OCI-LY7 (cell line): ENCODE data around the gene TAP1. TPM values are rescaled to one million over a fixed set of nuclear protein-coding genes. Genes with fewer than 3 reads are reported as not detected.

Experiments
- BruUV-seq: library from RNA; stranded (reverse); fragments of 400-500 nt; replicated peaks from 2 replicates; lab custom pipeline; 2021; lab: Mats Ljungman, UMichigan
- CTCF ChIA-PET: fragments of 300-600 bp; sonication (Branson Sonifier 250); formaldehyde crosslinking; loops from one replicate; lab custom pipeline; 2022; ENCODE audit warnings: antibody characterized with exemption; ENCODE audit not compliant: unreplicated experiment; lab: Charles Lee
- POLR2A ChIA-PET: fragments of 300-600 bp; sonication (Branson Sonifier 250); formaldehyde crosslinking; loops from one replicate; lab custom pipeline; 2022; ENCODE audit warnings: antibody characterized with exemption; lab: Charles Lee
- DNase-seq: peaks from one replicate; pipeline ENCODE4 v3.0.0-alpha.2; 2015; ENCODE audit warnings: low spot score
- H2AFZ ChIP-seq: fragments of 200-600 bp; sonication (generic), shearing (Covaris generic); 2 replicates; pipeline ENCODE4 v1.6.1; 2014; ENCODE audit warnings: mild to moderate bottlenecking, antibody characterized with exemption, low read length, moderate library complexity
- H3K27ac ChIP-seq: fragments of 200-600 bp; sonication (generic); 2 replicates; pipeline ENCODE4 v1.5.1; 2014; ENCODE audit warnings: mixed run types, low read depth, mild to moderate bottlenecking, moderate library complexity, low read length, inconsistent platforms; ENCODE audit not compliant: poor library complexity, severe bottlenecking
- H3K36me3 ChIP-seq: fragments of 200-600 bp; sonication (generic); 2 replicates; pipeline ENCODE4 v1.6.1; 2014; ENCODE audit warnings: mild to moderate bottlenecking, antibody characterized with exemption, low read length, moderate library complexity, mixed read lengths; ENCODE audit not compliant: insufficient read depth
- H3K4me1 ChIP-seq: fragments of 200-600 bp; sonication (generic); 2 replicates; pipeline ENCODE4 v1.5.1; 2014; ENCODE audit warnings: mild to moderate bottlenecking, low read length; ENCODE audit not compliant: insufficient read depth, poor library complexity, severe bottlenecking
- H3K4me2 ChIP-seq: fragments of 200-600 bp; sonication (generic); 2 replicates; pipeline ENCODE4 v1.6.1; 2014; ENCODE audit warnings: mild to moderate bottlenecking, low read length
- H3K4me3 ChIP-seq: fragments of 200-600 bp; sonication (generic); 2 replicates; pipeline ENCODE4 v1.5.1; 2014; ENCODE audit warnings: mild to moderate bottlenecking, low read depth, low read length; ENCODE audit not compliant: poor library complexity, severe bottlenecking
- H3K79me2 ChIP-seq: fragments of 200-600 bp; sonication (generic); 2 replicates; pipeline ENCODE4 v1.6.1; 2016; ENCODE audit warnings: low read depth, mild to moderate bottlenecking, low read length, moderate library complexity, mixed read lengths; ENCODE audit not compliant: insufficient read depth
- H3K9me2 ChIP-seq: fragments of 200-600 bp; sonication (generic); 2 replicates; pipeline ENCODE4 v1.6.1; 2016; ENCODE audit warnings: mild to moderate bottlenecking, low read length, mixed read lengths; ENCODE audit not compliant: insufficient read depth
- H3K9me3 ChIP-seq: fragments of 200-600 bp; sonication (generic); 2 replicates; pipeline ENCODE4 v1.6.1; 2014; ENCODE audit warnings: mild to moderate bottlenecking, mixed run types, low read length, mixed read lengths
- H4K20me1 ChIP-seq: fragments of 200-600 bp; sonication (generic); 2 replicates; pipeline ENCODE4 v1.6.1; 2014; ENCODE audit warnings: mild to moderate bottlenecking, antibody characterized with exemption, low read length, moderate library complexity, mixed read lengths; ENCODE audit not compliant: insufficient read depth
- CTCF ChIP-seq: fragments of 200-600 bp; sonication (generic); conservative IDR thresholded peaks from 2 replicates; pipeline ENCODE4 v1.5.1; 2014; ENCODE audit warnings: mild to moderate bottlenecking, antibody characterized with exemption, low read length, moderate library complexity, mixed read lengths
- EZH2phosphoT487 ChIP-seq: fragments of 200-600 bp; sonication (generic); IDR thresholded peaks from 2 replicates; pipeline ENCODE4 v1.6.1; 2018; ENCODE audit warnings: low read depth, borderline replicate concordance, mild to moderate bottlenecking, mixed run types, antibody characterized with exemption, low read length, moderate library complexity, mixed read lengths
- intact Hi-C: fragments of 100-400 bp; cut with micrococcal nuclease; formaldehyde crosslinking; loops from one replicate; pipeline ENCODE4 v1.10.0; 2022; ENCODE audit not compliant: unreplicated experiment
- total RNA-seq, 2 experiments: library from RNA; depleted of rRNA in 1 of 2; stranded (reverse); fragments of >200 nt in 1 of 2; shearing (Covaris generic) in 1 of 2; gene quantifications; 2 replicates each; pipeline ENCODE4 v1.2.3, GENCODE V29; 2014 to 2022

Gene TAP1
- total RNA-seq, 2 experiments from 2014 or later, result 66.3 to 85.9 TPM

- no TSS peak for BruUV-seq
- intact Hi-C loops, result loop anchor here (1.0 to 5.0 kb wide), 5 partner anchors 10 to 128 kb away; partner anchors contain the start of genes HLA-DOB and PSMB9
- H3K79me2 ChIP-seq, result peaks cover 42% of the 10 kb centered on the region
- peak within 1 kb of the TSS; percentile 90 for H3K4me2 ChIP-seq
- no peaks in the 10 kb centered on the region for H4K20me1 ChIP-seq
- peak within 1 kb of the TSS; percentile 88 for H3K27ac ChIP-seq
- ChIA-PET POLR2A (interaction anchor here (0.6 to 3.7 kb wide), 10 partner anchors 7 to 229 kb away, joined by 3 to 88 read pairs (median 5); partner anchors contain the start of genes HLA-DPA1, PSMB9 and TAP1), CTCF (interaction anchor here (0.6 kb wide), 1 partner anchor 104 kb away, joined by 5 read pairs; no protein-coding TSS in a partner anchor)
- peaks cover 81% of the 10 kb centered on the region for H3K36me3 ChIP-seq
- TF ChIP-seq EZH2phosphoT487, result no peak
- TF ChIP-seq CTCF, result 0 out of 2 replicates have a peak, but pooled peaks have one; percentile 9
- H3K9me3 ChIP-seq, result no peaks in the 10 kb centered on the region
- H3K4me1 ChIP-seq, result peaks cover 55% of the 10 kb centered on the region
- peak within 1 kb of the TSS; percentile 77 for H3K4me3 ChIP-seq
- peak; percentile 98 for DNase-seq
- no peaks in the 10 kb centered on the region for H3K9me2 ChIP-seq
- H2AFZ ChIP-seq, result peak within 1 kb of the TSS; percentile 8; the same call in 1 of the 2 replicates
Observed at GRCh38 chr6:32843979-32844838, 9.3 kb downstream of the TAP1 start, which contains the start of gene PSMB8. Gene PSMB8 (minus strand): TSS chr6:32844047. CDS start chr6:32843996, 51 bp downstream.

- H3K36me3 ChIP-seq, result peaks cover 74% of the 10 kb centered on the region
- H3K9me3 ChIP-seq, result no peaks in the 10 kb centered on the region
- peak; percentile 55 for DNase-seq
- TF ChIP-seq EZH2phosphoT487 (no peak), CTCF (no peak)
- H3K79me2 ChIP-seq, result peaks cover 42% of the 10 kb centered on the region
- peak overlapping the region; percentile 77 for H3K4me3 ChIP-seq
- intact Hi-C loops, result loop anchor here (5.0 kb wide), 1 partner anchor 129 kb away; no protein-coding TSS in a partner anchor
- POLR2A ChIA-PET, result interaction anchor here (0.7 to 3.7 kb wide), 4 partner anchors 8 to 230 kb away, joined by 3 to 88 read pairs (median 4); partner anchors contain the start of genes HLA-DPA1, PSMB9 and TAP1
- peak overlapping the region; percentile 90 for H3K4me2 ChIP-seq
- no TSS peak for BruUV-seq
- H3K27ac ChIP-seq, result peak overlapping the region; percentile 88
- CTCF ChIA-PET, result no interaction called here
- peaks cover 55% of the 10 kb centered on the region for H3K4me1 ChIP-seq
- H4K20me1 ChIP-seq, result no peaks in the 10 kb centered on the region
- no peaks in the 10 kb centered on the region for H3K9me2 ChIP-seq
- peak overlapping the region; percentile 8; the same call in 1 of the 2 replicates for H2AFZ ChIP-seq
Observed at GRCh38 chr6:32843331-32843978, 10.0 kb downstream of the TAP1 start.
